HG03432 (cell line): ENCODE measurements around the gene SUGP2.
"Not testable (repeated sequence)": the region's sequence is repeated elsewhere in the genome, so short reads cannot be mapped to it uniquely, and the experiment has no call there.

ENCODE experiments used
- ATAC-seq: cut with Tn5 transposase; IDR thresholded peaks from one replicate; pipeline ENCODE4 v1.9.1; 2021; ENCODE audit warnings: mild to moderate bottlenecking, moderate library complexity; ENCODE audit not compliant: unreplicated experiment

Gene SUGP2

DNA sequence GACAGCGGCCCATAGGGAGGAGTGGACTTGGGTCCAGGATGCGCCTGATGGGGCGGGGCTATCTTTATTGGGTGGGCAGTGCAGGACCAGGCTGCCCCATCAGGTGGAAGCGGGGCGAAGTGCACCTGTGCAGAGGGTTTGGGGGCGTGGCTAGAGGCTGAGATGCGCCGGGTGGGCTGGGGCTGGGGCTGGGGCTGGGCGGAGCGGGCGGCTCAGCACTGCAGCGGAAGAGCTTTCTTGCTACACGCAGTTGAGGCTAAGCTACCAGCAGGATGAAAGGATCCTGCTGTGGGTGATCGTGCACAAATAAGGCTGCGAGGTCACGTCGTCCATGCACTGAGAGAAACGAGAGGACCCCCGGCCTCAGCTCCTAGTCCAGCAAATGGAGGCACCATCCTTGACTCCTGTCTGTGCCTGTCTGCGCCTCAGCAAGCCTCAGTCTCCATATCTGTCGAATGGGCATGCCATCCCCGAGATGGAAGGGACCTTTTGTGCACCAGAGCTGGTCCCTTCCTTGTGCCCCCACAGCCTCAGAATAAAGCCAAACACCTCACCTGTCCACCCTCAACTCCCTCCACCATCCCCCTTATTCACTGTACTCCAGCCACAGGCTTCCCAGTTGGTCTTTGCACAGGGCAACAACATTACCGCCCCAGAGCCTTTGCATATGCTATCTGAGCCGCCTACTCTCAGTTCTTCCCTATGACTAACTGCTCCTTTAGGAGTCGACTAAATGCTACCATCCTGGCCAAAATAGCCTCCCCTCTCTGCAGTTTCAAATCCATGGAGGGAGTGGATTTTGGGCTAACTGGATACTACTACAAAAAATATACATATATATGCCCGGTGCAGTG, 71.3 kb downstream of the SUGP2 start:
- no peak for ATAC-seq

DNA sequence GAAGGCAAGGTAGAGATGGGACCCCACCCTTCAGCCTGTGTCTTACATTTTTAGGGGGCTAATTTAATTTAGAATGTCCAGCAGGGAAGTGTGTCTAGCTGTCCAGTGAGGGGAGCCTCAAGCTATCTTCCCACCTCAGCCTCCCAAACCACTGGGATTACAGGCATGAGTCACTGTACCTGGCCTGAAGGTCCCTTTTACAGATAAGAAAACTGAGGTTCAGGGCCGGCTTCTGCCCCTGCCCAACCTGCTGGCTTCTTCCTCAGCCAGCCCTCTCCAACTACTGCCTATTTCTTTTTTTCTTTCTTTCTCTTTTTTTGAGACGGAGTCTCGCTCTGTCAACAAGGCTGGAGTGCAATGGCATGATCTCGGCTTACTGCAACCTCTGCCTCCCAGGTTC, 72.9 kb downstream of the SUGP2 start:
- no peak for ATAC-seq

DNA sequence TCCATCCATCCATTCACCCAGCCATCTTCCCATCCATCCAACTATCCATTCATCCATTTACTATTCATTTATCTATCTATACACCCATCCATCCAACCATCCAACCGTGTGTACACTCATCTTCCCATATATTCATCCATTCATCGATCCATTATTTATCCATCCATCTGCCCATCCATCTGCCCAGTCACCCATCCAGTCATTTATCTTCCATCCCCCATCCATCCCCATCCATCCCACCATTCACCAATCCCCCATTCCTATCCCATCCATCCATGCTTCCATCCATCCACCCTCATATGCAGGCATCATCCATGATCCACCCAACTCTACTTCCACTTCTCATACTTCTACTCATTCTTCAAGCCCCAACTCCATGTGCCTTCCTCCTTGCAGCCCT, 78.3 kb downstream of the SUGP2 start:
- ATAC-seq: no peak

DNA sequence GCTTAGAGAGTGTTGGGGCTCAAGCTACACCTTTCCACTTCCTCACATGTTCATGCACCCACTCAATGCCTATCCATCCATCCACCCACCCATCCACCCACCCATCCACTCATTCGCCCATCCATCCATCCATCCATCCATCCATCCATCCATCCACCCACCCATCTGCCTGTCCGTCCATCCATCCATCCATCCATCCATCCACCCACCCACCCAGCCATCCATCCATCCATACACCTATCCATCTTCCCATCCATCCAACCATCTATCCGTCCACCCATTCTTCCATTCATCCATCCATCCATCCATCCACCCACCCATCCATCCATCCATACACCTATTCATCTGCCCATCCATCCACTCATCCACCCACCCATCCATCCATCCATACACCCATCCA, 79.2 kb downstream of the SUGP2 start:
- no peak for ATAC-seq

DNA sequence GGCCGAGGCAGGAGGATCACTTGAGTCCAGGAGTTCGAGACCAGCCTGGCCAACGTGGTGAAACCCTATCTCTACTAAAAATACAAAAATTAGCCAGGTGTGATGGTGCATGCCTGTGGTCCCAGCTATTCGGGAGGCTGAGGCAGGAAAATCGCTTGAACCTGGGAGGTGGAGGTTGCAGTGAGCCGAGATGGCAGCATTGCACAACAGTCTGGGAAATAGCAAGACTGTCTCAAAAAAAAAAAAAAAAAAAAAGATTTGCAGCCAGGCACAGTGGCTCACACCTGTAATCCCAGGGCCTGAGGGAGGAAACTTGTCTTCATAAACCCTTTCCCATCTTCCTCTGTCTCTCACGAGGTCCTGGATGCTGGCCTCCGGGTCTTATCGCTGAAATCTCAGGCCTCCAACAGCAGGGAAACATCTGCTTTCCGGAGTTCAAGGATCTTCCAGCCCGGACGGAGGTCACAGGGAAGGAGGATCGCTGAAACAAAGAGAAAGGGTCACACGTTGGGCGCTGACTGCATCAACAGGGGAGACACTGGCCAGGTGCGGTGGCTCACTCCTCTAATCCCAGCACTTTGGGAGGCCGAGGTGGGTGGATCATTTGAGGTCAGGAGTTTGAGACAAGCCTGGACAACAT, 80.8 kb downstream of the SUGP2 start:
- ATAC-seq: not testable (repeated sequence)

DNA sequence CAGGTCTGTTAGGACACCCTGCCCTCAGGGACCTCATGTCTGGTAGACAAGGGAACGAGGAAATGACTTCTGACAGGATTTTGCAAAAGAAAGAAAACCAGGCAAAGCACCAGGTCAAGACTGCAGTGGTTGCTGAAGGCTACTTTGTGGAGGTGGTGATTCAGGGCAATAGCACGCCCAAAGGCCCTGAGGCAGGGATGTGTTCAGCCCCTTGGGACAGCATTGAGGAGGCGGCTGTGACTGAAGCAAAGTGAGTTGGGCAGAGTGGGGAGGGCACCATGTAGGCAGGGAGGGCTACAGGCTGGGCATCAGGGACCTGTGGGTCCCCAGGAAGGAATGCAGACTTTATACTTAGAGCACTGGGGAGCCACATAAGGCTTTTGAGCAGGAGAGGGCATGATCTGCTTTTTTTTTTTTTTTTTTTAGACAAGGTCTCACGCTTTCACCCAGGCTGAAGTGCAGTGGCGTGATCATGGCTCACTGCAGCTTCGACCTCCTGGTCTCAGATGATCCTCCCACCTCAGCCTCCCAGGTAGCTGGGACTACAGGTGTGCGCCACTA, 81.5 kb downstream of the SUGP2 start:
- ATAC-seq: no peak

DNA sequence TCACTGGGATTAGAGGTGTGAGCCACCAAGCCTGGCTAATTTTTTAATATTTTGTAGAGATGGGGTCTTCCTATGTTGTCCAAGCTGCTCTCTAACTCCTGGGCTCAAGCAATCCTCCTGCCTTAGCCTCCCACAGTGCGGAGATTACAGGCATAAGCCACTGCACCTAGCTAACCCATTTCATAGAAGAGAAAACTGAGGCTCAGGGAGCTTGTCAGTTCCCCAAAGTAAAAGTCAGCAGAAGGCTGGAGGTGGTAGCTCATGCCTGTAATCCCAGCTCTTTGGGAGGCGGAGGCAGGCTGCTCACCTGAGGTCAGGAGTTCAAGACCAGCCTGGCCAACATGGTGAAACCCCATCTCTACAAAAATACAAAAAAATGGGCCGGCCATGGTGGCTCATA, 83.5 kb downstream of the SUGP2 start:
- no peak for ATAC-seq

DNA sequence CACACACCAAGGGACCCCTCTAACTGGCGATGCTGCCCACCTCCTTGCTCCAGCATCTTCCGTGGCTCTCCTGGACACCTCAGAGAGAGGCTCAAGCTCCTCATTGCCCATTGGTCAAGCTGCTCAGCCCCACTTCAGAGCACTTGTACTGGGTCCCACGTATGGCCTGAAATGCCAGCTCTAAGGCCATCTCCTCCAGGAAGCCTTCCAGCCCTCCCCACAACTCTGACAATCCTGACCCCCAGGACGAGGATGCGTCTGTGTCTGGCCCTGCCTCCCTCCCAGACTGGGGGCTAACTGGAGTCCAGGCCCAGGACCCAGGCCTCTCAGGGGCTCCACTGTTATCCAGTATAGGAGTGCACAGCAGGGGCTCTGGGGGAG, 84.4 kb downstream of the SUGP2 start:
- no peak for ATAC-seq

DNA sequence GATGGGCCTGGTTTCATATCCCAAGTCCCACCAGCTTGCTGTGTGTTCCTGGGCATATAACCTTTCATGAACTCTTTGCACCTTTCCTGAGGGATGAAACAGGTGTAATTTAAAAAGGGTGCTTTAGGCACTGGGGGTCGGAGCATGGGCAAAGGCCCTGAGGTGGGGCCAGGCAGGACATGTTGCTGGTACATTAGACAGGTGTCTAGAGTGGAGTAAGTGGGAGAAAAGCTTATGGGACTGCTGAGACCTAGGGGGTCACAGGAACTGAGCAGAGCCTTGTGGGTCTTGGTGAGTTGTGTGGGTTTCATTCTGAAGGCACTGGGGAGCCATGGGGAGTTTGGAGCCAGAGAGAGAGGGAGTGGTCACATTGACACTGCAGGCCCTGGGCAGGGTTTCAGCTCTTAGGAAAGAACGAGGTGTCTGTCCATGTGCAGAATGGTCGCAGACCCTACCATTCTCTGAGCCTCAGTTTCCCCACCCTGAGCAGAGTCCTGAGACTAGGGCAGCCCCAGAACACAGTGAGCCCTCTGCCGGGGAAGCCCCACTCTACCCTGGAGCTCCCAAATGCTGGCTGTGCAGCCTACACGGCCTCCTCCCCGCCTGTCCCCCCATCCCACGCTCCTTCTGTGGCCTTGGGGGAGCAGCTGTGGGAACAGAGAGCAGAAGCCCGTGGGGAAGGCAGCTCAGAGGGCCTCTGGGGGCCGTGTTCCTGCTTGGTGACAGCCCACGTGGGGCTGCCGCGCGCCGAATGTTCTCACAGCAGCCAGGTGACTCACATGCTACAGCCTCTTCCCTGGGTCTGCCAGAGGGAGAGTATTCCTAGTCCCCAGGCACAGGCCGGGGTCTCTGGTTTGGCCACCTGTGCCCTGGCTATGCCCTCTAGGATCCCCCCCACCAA, 85.0 kb downstream of the SUGP2 start:
- no peak for ATAC-seq

DNA sequence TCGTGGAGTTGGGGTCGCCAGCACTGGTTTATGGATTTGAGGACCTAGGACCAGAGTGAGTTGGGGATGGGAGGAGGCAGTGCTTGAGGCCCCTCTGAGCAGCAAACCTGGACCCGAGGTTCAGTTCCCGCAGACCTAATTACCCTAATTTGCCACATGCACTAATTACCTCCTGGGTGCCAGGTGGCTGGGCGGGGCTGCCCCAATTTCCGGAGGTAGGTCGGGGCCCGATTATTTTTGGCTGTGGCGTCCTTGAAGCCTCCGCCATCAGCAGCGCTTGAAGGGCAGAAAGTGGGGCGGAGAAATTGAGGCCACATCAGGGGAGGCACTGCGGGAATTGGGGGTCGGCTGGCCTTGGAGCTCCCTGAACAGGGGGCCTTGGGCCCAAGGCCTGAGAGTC, 86.4 kb downstream of the SUGP2 start:
- no peak for ATAC-seq

DNA sequence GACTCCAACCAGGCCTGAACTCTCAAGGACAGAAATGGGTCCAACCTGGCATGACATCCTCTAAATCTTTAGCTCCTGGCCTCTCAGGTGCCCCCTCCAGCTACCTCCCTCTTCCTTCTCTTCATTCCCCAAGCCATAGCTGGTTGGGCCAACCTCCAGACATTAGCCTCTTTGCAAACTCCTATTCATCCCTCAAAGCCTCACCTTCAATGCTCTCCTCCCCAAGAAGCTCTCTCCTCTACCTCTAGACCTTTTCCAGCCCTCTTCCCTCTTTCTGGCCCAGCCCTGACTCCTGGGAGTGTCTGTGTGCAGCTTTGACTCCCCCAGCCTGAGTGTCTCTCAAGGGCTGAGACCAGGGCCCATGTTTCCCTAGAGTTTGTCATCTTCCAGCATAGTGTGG, 87.0 kb downstream of the SUGP2 start:
- no peak for ATAC-seq

DNA sequence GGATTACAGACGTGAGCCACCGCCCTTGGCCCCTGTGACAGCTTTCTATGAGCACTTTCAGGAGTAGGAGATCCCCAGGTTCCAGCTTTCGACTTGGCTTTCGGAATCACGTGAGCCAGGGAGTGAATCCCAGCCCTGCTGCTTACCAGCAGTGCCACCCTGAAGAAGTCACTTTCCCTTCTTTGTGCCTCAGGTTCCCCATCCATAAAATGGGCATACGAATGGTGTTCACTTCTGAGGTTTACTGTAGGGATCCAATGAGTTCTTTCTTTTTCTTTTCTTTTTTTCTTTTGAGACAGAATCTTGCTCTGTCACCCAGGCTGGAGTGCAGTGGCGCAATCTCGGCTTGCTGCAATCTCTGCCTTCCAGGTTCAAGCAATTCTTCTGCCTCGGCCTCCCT, 88.0 kb downstream of the SUGP2 start:
- ATAC-seq: no peak

DNA sequence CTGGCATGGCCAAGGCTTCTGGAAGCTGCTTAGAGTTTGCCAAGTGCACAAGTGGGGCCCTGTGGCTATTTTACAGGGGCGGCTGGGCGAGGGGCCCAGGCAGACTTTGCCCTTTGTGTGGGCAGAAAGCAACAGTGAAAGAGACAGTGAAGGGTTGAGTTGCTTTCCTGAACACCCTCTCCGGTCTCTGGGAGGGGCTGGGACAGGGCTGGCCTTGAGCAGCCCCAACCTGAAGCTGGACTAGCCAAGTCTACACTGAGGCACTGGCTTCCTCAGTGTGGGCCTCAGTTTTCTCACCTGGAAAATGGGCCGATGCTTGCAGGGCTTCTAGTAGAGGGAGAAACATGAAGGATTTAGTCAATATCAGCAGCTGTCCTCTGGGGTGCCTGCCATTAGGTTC, 89.9 kb downstream of the SUGP2 start:
- ATAC-seq: no peak

DNA sequence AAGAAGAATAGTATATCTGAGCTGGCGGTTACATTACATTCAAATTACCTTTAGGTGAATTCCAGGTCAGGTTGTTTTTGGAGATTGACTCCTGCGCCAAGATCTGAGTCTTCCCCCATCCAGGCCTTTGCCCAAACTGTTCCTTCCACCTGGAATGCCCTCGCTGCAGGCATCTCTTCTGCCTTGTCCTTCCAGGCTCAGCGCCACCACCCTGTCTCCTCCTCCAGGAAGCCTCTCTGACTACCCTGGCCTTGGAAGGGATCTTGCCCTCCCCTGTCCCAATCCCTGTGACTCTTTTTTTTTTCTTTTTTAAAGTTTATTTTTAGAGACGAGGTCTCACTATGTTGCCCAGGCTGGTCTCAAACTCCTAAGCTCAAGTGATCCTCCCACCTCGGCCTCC, 90.6 kb downstream of the SUGP2 start:
- ATAC-seq: no peak

DNA sequence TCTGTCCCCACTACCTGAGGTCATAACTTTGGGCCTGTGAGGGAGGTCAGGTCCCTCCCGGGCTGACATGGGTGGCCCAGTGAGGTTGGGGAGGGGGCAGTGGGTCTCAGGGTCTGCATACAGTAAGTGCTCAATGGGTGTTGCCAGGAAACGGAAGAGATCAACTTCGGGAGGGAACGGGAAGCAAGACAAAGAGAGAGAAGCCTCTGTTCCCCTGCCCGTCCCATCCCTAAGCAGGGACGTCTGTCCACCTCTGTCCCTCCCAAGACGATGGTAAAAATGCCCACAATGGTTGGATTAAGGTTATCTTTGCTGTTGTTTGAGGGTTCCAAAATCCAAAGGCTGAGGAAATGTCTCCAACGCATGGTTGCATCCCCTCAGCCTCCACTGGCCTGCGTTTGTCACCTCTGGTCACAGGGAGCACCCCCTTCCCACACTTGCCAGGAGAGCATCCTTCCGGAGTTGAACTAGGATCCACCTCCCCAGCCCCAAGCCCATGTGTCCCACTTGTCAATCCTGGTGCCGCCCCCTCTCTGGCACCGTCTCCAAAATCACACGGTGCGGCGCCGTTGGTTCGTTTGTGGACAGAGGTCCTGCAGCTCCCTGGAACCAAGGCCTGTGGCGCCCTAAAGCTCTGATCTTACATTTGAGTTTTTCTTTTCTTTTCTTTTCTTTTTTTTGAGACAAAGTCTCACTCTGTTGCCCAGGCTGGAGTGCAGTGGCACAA, 91.5 kb downstream of the SUGP2 start:
- ATAC-seq: no peak
